SK-N-SH (cell line): ENCODE measurements around the gene GASK1B.

Source experiments
- CTCF ChIP-seq: fragments of 200-600 bp; sonication (generic); IDR thresholded peaks from 2 replicates; pipeline ENCODE4 v1.6.1; 2017; ENCODE audit warnings: antibody characterized with exemption, mild to moderate bottlenecking, moderate library complexity
- EP300 ChIP-seq, 2 experiments: IDR thresholded peaks; 2 replicates each; pipeline versions ENCODE4 v1.4.0 to v1.6.1; 2012; ENCODE audit warnings: borderline replicate concordance in 1 of 2, low read depth in 1 of 2, low read length in 1 of 2
- GABPA ChIP-seq: IDR thresholded peaks from 2 replicates; pipeline ENCODE4 v1.4.0; 2012; ENCODE audit warnings: low read depth, mild to moderate bottlenecking
- MAX ChIP-seq: IDR thresholded peaks from 2 replicates; pipeline ENCODE4 v1.4.0; 2012; ENCODE audit warnings: low read depth
- POLR2AphosphoS5 ChIP-seq: IDR thresholded peaks from 2 replicates; pipeline ENCODE4 v1.6.1; 2012; ENCODE audit warnings: low read depth, low read length
- RAD21 ChIP-seq: IDR thresholded peaks from 2 replicates; pipeline ENCODE4 v1.6.1; 2012; ENCODE audit warnings: mild to moderate bottlenecking, low read length
- REST ChIP-seq: IDR thresholded peaks from 2 replicates; pipeline ENCODE4 v1.6.1; 2012; ENCODE audit warnings: mild to moderate bottlenecking, low read depth, low read length, moderate library complexity
- RFX5 ChIP-seq: IDR thresholded peaks from 2 replicates; pipeline ENCODE4 v1.6.1; 2012; ENCODE audit warnings: mild to moderate bottlenecking, improper control_type of control experiment, low read length
- TCF12 ChIP-seq: IDR thresholded peaks from 2 replicates; pipeline ENCODE4 v1.4.0; 2012
- TEAD4 ChIP-seq: IDR thresholded peaks from 2 replicates; pipeline ENCODE4 v1.4.0; 2012; ENCODE audit warnings: mild to moderate bottlenecking, borderline replicate concordance; ENCODE audit not compliant: insufficient read depth

- TF ChIP-seq GABPA: no peak
- no peak for TF ChIP-seq CTCF
- no peak for TF ChIP-seq REST
- TF ChIP-seq MAX: no peak
- TF ChIP-seq RFX5: no peak
- TF ChIP-seq TCF12: no peak
- TF ChIP-seq POLR2AphosphoS5: no peak
- no peak for TF ChIP-seq RAD21
- no peak for TF ChIP-seq TEAD4
- no peak for TF ChIP-seq EP300 (IDR thresholded peaks at IDR 0.05; ENCODE audit: borderline replicate concordance in 1 of 2, low read depth in 1 of 2, low read length in 1 of 2)
These were observed 37.3 kb upstream of the GASK1B start, which contains the start of gene TMEM144 for GRCh38 chr4:158209825-158210807.
